GM23338 (cell line): ENCODE data around the gene SPECC1. TPM values are rescaled to one million over a fixed set of nuclear protein-coding genes. Genes with fewer than 3 reads are reported as not detected.
A peak's percentile ranks its signal among the peaks of the same experiment; 100 is the strongest.

Source experiments
- ATAC-seq: fragments of 200-7000 bp; cut with Tn5 transposase; 3 replicates; pipeline ENCODE4 v1.9.1; 2020
- DNase-seq: peaks from one replicate; pipeline ENCODE4 v3.0.0-alpha.2; 2015; ENCODE audit warnings: low spot score
- H2AFZ ChIP-seq: fragments of 200-600 bp; sonication (generic); 2 replicates; pipeline ENCODE4 v1.8.0; 2016; ENCODE audit warnings: antibody characterized with exemption, mild to moderate bottlenecking, moderate library complexity
- H3F3A ChIP-seq: fragments of 200-600 bp; sonication (generic); replicated peaks from 2 replicates; pipeline ENCODE4 v1.8.0; 2017; ENCODE audit warnings: antibody characterized with exemption, mixed run types, low read depth
- H3K27ac ChIP-seq: fragments of 200-600 bp; sonication (generic); 2 replicates; pipeline ENCODE4 v1.6.1; 2016; ENCODE audit warnings: low read depth
- H3K27me3 ChIP-seq: fragments of 200-600 bp; sonication (generic); 2 replicates; pipeline ENCODE4 v1.8.0; 2016; ENCODE audit warnings: mild to moderate bottlenecking, mixed run types, moderate library complexity; ENCODE audit not compliant: insufficient read depth
- H3K36me3 ChIP-seq: fragments of 200-600 bp; sonication (generic); 2 replicates; pipeline ENCODE4 v1.8.0; 2016; ENCODE audit warnings: mild to moderate bottlenecking; ENCODE audit not compliant: insufficient read depth
- H3K4me1 ChIP-seq: fragments of 200-600 bp; sonication (generic); 2 replicates; pipeline ENCODE4 v1.8.0; 2016; ENCODE audit warnings: mild to moderate bottlenecking, moderate library complexity; ENCODE audit not compliant: insufficient read depth
- H3K4me2 ChIP-seq: fragments of 200-600 bp; sonication (generic); 2 replicates; pipeline ENCODE4 v1.7.1; 2017; ENCODE audit warnings: mixed run types
- H3K4me3 ChIP-seq: fragments of 200-600 bp; sonication (generic); 2 replicates; pipeline ENCODE4 v1.6.1; 2016; ENCODE audit warnings: mixed run types
- H3K79me2 ChIP-seq: fragments of 200-600 bp; sonication (generic); replicated peaks from 2 replicates; pipeline ENCODE4 v1.8.0; 2017; ENCODE audit warnings: mild to moderate bottlenecking; ENCODE audit not compliant: insufficient read depth
- H3K9me2 ChIP-seq: fragments of 200-600 bp; sonication (generic); 2 replicates; pipeline ENCODE4 v1.8.0; 2017; ENCODE audit not compliant: insufficient read depth
- H4K20me1 ChIP-seq: fragments of 200-600 bp; sonication (generic); replicated peaks from 2 replicates; pipeline ENCODE4 v1.8.0; 2017; ENCODE audit warnings: mild to moderate bottlenecking; ENCODE audit not compliant: insufficient read depth
- H3K27ac Mint-ChIP-seq: 2 replicates; pipeline ENCODE4 v1.8.0; 2020; ENCODE audit warnings: inconsistent platforms, mild to moderate bottlenecking, moderate library complexity, mixed read lengths
- H3K27me3 Mint-ChIP-seq: 3 replicates; pipeline ENCODE4 v1.8.0; 2022; ENCODE audit warnings: low read depth, mild to moderate bottlenecking, moderate library complexity, mixed read lengths, inconsistent platforms; ENCODE audit not compliant: insufficient read depth, poor library complexity
- H3K36me3 Mint-ChIP-seq: 3 replicates; pipeline ENCODE4 v1.8.0; 2021; ENCODE audit warnings: low read depth, mild to moderate bottlenecking, inconsistent platforms, moderate library complexity, mixed read lengths
- H3K4me1 Mint-ChIP-seq: 3 replicates; pipeline ENCODE4 v1.8.0; 2020; ENCODE audit warnings: mild to moderate bottlenecking, inconsistent platforms, mixed read lengths
- H3K4me3 Mint-ChIP-seq: 3 replicates; pipeline ENCODE4 v1.8.0; 2021; ENCODE audit warnings: moderate library complexity, mild to moderate bottlenecking, inconsistent platforms, mixed read lengths
- H3K9me3 Mint-ChIP-seq: 3 replicates; pipeline ENCODE4 v1.8.0; 2020; ENCODE audit warnings: moderate library complexity, mild to moderate bottlenecking, inconsistent platforms, mixed read lengths
- CREB1 ChIP-seq: fragments of 250-450 bp; sonication (Bioruptor Pico); IDR thresholded peaks from 2 replicates; pipeline ENCODE4 v1.5.0; 2020; ENCODE audit warnings: low read depth, mild to moderate bottlenecking, moderate library complexity
- EZH2phosphoT487 ChIP-seq: fragments of 200-600 bp; sonication (generic); IDR thresholded peaks from one replicate; pipeline ENCODE4 v1.8.1; 2018; ENCODE audit warnings: antibody characterized with exemption; ENCODE audit not compliant: unreplicated experiment
- POLR2AphosphoS5 ChIP-seq: IDR thresholded peaks from 2 replicates; pipeline ENCODE4 v1.6.1; 2016; ENCODE audit warnings: antibody characterized with exemption, low read depth
- STAT1 ChIP-seq: IDR thresholded peaks from one replicate; pipeline ENCODE4 v1.6.1; 2016; ENCODE audit warnings: antibody characterized with exemption; ENCODE audit not compliant: unreplicated experiment
- ZNF114 ChIP-seq: fragments of 250-450 bp; sonication (Bioruptor Pico); IDR thresholded peaks from 2 replicates; pipeline ENCODE4 v1.5.0; 2020; ENCODE audit warnings: mild to moderate bottlenecking, moderate library complexity
- ZNF331 ChIP-seq: fragments of 250-450 bp; sonication (Bioruptor Pico); IDR thresholded peaks from 2 replicates; pipeline ENCODE4 v1.5.0; 2020; ENCODE audit warnings: low read depth, mild to moderate bottlenecking, moderate library complexity
- polyA plus RNA-seq: library from polyadenylated mRNA; unstranded; fragments of >200 nt; fragmentation: Nextera tagmentation; extraction: Ambion mirVana; gene quantifications from 2 replicates; pipeline ENCODE4 v1.2.1, GENCODE V29; 2016
- total RNA-seq: library from RNA; depleted of rRNA; stranded (reverse); fragments of >200 nt; shearing (Covaris generic); gene quantifications from 2 replicates; pipeline ENCODE4 v1.2.3, GENCODE V29; 2014
- TF ChIP-seq, protein P1 (sequence below): IDR thresholded peaks from one replicate; pipeline ENCODE4 v1.6.1; 2018; ENCODE audit warnings: antibody characterized with exemption; ENCODE audit not compliant: unreplicated experiment
- TF ChIP-seq, protein P2 (sequence below): fragments of 250-450 bp; sonication (Bioruptor Pico); IDR thresholded peaks from 2 replicates; pipeline ENCODE4 v1.5.0; 2020; ENCODE audit warnings: mild to moderate bottlenecking, moderate library complexity
- TF ChIP-seq, protein P3 (sequence below), 2 experiments: fragments of 200-600 bp in 1 of 2; sonication (generic) in 1 of 2; conservative IDR thresholded peaks; 2 replicates each; pipeline versions ENCODE4 v1.5.1 to v1.6.1; 2016 to 2017; ENCODE audit warnings: antibody characterized with exemption in 2 of 2, low read depth in 2 of 2, mild to moderate bottlenecking in 2 of 2, moderate library complexity in 1 of 2
- TF ChIP-seq, protein P4 (sequence below): IDR thresholded peaks from 2 replicates; pipeline ENCODE4 v1.6.1; 2016; ENCODE audit warnings: antibody characterized with exemption

Gene SPECC1
- total and polyA plus RNA-seq, 2 experiments from 2014 or later: 42.6 to 101 TPM

DNA sequence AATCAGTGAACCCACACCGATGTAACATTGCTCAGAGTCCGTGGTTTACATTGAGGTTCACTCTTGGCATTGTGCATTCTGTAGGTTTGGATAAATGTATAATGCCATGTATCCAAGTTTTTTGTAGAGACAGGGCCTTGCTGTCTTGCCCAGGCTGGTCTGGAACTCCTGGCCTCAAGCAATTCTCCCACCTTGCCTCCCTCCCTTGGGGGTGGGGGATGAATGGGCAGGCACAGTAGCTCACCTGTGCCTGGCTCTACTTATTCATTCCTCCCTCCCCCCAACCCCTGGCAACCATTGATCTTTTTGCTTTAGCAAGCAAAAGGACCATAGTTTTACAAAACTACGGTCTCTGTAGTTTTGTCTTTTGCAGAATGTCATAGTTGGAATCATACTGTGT lies 181.4 kb downstream of the SPECC1 start:
- peaks cover 59% of the 10 kb centered on the region for H3K4me1 ChIP-seq
- H3K4me2 ChIP-seq: peak overlapping the region; percentile 73
- ATAC-seq (peak; percentile 80), DNase-seq (peak; percentile 62)
- no peak overlapping the region; the same call in 2 of the 3 replicates for H3K4me3 Mint-ChIP-seq
- no peaks in the 10 kb centered on the region for H3K9me2 ChIP-seq
- H4K20me1 ChIP-seq: no peaks in the 10 kb centered on the region
- H3K27ac Mint-ChIP-seq: peak overlapping the region; percentile 94
- H3K27ac ChIP-seq: peak overlapping the region; percentile 96
- H3K27me3 Mint-ChIP-seq: peaks cover 5% of the 10 kb centered on the region
- H3K27me3 ChIP-seq: no peaks in the 10 kb centered on the region
- peaks cover 21% of the 10 kb centered on the region for H3K9me3 Mint-ChIP-seq
- H3K36me3 ChIP-seq: peaks cover 11% of the 10 kb centered on the region; the same call in 1 of the 2 replicates
- H3F3A ChIP-seq: peaks cover 7% of the 10 kb centered on the region; the same call in 1 of the 2 replicates
- H3K36me3 Mint-ChIP-seq: peaks cover 33% of the 10 kb centered on the region
- peaks cover 50% of the 10 kb centered on the region for H3K4me1 Mint-ChIP-seq
- TF ChIP-seq EZH2phosphoT487: no peak
- TF ChIP-seq ZNF331 (CRISPR knock-in tag): no peak
- no peak for TF ChIP-seq CREB1 (CRISPR knock-in tag)
- TF ChIP-seq POLR2AphosphoS5: no peak
- TF ChIP-seq, protein P1, sequence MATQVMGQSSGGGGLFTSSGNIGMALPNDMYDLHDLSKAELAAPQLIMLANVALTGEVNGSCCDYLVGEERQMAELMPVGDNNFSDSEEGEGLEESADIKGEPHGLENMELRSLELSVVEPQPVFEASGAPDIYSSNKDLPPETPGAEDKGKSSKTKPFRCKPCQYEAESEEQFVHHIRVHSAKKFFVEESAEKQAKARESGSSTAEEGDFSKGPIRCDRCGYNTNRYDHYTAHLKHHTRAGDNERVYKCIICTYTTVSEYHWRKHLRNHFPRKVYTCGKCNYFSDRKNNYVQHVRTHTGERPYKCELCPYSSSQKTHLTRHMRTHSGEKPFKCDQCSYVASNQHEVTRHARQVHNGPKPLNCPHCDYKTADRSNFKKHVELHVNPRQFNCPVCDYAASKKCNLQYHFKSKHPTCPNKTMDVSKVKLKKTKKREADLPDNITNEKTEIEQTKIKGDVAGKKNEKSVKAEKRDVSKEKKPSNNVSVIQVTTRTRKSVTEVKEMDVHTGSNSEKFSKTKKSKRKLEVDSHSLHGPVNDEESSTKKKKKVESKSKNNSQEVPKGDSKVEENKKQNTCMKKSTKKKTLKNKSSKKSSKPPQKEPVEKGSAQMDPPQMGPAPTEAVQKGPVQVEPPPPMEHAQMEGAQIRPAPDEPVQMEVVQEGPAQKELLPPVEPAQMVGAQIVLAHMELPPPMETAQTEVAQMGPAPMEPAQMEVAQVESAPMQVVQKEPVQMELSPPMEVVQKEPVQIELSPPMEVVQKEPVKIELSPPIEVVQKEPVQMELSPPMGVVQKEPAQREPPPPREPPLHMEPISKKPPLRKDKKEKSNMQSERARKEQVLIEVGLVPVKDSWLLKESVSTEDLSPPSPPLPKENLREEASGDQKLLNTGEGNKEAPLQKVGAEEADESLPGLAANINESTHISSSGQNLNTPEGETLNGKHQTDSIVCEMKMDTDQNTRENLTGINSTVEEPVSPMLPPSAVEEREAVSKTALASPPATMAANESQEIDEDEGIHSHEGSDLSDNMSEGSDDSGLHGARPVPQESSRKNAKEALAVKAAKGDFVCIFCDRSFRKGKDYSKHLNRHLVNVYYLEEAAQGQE: no peak
- TF ChIP-seq, protein P2, sequence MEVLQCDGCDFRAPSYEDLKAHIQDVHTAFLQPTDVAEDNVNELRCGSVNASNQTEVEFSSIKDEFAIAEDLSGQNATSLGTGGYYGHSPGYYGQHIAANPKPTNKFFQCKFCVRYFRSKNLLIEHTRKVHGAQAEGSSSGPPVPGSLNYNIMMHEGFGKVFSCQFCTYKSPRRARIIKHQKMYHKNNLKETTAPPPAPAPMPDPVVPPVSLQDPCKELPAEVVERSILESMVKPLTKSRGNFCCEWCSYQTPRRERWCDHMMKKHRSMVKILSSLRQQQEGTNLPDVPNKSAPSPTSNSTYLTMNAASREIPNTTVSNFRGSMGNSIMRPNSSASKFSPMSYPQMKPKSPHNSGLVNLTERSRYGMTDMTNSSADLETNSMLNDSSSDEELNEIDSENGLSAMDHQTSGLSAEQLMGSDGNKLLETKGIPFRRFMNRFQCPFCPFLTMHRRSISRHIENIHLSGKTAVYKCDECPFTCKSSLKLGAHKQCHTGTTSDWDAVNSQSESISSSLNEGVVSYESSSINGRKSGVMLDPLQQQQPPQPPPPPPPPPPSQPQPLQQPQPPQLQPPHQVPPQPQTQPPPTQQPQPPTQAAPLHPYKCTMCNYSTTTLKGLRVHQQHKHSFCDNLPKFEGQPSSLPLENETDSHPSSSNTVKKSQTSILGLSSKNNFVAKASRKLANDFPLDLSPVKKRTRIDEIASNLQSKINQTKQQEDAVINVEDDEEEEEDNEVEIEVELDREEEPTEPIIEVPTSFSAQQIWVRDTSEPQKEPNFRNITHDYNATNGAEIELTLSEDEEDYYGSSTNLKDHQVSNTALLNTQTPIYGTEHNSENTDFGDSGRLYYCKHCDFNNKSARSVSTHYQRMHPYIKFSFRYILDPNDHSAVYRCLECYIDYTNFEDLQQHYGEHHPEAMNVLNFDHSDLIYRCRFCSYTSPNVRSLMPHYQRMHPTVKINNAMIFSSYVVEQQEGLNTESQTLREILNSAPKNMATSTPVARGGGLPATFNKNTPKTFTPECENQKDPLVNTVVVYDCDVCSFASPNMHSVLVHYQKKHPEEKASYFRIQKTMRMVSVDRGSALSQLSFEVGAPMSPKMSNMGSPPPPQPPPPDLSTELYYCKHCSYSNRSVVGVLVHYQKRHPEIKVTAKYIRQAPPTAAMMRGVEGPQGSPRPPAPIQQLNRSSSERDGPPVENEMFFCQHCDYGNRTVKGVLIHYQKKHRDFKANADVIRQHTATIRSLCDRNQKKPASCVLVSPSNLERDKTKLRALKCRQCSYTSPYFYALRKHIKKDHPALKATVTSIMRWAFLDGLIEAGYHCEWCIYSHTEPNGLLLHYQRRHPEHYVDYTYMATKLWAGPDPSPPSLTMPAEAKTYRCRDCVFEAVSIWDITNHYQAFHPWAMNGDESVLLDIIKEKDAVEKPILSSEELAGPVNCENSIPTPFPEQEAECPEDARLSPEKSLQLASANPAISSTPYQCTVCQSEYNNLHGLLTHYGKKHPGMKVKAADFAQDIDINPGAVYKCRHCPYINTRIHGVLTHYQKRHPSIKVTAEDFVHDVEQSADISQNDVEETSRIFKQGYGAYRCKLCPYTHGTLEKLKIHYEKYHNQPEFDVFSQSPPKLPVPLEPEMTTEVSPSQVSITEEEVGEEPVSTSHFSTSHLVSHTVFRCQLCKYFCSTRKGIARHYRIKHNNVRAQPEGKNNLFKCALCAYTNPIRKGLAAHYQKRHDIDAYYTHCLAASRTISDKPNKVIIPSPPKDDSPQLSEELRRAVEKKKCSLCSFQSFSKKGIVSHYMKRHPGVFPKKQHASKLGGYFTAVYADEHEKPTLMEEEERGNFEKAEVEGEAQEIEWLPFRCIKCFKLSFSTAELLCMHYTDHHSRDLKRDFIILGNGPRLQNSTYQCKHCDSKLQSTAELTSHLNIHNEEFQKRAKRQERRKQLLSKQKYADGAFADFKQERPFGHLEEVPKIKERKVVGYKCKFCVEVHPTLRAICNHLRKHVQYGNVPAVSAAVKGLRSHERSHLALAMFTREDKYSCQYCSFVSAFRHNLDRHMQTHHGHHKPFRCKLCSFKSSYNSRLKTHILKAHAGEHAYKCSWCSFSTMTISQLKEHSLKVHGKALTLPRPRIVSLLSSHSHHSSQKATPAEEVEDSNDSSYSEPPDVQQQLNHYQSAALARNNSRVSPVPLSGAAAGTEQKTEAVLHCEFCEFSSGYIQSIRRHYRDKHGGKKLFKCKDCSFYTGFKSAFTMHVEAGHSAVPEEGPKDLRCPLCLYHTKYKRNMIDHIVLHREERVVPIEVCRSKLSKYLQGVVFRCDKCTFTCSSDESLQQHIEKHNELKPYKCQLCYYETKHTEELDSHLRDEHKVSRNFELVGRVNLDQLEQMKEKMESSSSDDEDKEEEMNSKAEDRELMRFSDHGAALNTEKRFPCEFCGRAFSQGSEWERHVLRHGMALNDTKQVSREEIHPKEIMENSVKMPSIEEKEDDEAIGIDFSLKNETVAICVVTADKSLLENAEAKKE (CRISPR knock-in tag): no peak
- no peak for TF ChIP-seq STAT1
- TF ChIP-seq ZNF114 (CRISPR knock-in tag): no peak
- TF ChIP-seq, protein P3, sequence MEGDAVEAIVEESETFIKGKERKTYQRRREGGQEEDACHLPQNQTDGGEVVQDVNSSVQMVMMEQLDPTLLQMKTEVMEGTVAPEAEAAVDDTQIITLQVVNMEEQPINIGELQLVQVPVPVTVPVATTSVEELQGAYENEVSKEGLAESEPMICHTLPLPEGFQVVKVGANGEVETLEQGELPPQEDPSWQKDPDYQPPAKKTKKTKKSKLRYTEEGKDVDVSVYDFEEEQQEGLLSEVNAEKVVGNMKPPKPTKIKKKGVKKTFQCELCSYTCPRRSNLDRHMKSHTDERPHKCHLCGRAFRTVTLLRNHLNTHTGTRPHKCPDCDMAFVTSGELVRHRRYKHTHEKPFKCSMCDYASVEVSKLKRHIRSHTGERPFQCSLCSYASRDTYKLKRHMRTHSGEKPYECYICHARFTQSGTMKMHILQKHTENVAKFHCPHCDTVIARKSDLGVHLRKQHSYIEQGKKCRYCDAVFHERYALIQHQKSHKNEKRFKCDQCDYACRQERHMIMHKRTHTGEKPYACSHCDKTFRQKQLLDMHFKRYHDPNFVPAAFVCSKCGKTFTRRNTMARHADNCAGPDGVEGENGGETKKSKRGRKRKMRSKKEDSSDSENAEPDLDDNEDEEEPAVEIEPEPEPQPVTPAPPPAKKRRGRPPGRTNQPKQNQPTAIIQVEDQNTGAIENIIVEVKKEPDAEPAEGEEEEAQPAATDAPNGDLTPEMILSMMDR (conservative IDR thresholded peaks at IDR 0.05; ENCODE audit: low read depth in 2 of 2): no peak
- TF ChIP-seq, protein P4, sequence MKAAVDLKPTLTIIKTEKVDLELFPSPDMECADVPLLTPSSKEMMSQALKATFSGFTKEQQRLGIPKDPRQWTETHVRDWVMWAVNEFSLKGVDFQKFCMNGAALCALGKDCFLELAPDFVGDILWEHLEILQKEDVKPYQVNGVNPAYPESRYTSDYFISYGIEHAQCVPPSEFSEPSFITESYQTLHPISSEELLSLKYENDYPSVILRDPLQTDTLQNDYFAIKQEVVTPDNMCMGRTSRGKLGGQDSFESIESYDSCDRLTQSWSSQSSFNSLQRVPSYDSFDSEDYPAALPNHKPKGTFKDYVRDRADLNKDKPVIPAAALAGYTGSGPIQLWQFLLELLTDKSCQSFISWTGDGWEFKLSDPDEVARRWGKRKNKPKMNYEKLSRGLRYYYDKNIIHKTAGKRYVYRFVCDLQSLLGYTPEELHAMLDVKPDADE: no peak
- H3K4me3 ChIP-seq: peak overlapping the region; percentile 28
- no peak overlapping the region for H2AFZ ChIP-seq
- H3K79me2 ChIP-seq: peaks cover 85% of the 10 kb centered on the region
